ENCODE results near the gene TADA2B. TPM values are rescaled to one million over a fixed set of nuclear protein-coding genes. Genes with fewer than 3 reads are reported as not detected.

TADA2B gene
- total RNA-seq, 1 donor from 2014 or later = 19.8 TPM

DNA sequence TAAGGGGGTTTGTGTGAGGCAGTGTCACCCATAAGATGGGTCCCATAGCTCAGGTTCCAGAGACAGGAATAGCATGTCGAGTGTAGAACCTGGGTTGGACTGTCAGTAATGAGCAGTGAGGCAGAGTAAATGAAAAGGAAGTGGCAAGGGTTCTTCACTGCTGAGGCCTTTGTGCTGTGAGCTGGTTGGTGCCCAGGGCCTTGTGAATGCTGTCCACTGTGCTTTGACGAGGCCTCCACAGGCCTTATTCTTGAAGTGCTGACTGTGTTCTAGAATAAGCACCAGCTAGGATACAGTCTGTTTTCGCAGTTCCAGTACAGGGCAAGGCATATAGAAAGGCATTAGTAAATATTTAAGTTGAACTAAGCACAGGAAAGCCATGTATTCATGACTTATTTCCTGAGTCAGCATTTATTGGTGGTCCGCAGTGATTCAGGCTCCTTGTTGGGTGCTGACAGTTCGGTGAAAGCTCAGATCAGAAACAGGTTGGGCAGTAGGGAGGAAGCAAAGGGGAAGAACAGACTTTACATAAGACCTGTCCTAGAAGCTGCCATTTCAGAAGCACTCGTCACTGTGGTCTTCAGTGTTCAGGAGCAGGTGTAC is 25.6 kb upstream of the TADA2B start:
- no peaks in the 10 kb centered on the region for H3K27me3 ChIP-seq (ENCODE audit: insufficient read depth, low read length)
- H3K4me3 ChIP-seq (ENCODE audit: insufficient read depth, low read depth, low read length) = no peak overlapping the region
- Mint-ChIP-seq H3K4me3 (ENCODE audit: unreplicated experiment) (no peak overlapping the region), H3K27ac (ENCODE audit: unreplicated experiment) (no peak overlapping the region), H3K36me3 (ENCODE audit: low read depth, unreplicated experiment) (peaks cover 30% of the 10 kb centered on the region), H3K9me3 (ENCODE audit: unreplicated experiment) (no peaks in the 10 kb centered on the region), H3K4me1 (ENCODE audit: low read depth, unreplicated experiment) (peaks cover 25% of the 10 kb centered on the region), H3K27me3 (ENCODE audit: low read depth, unreplicated experiment) (no peaks in the 10 kb centered on the region)
- no peak overlapping the region for H3K9ac ChIP-seq (ENCODE audit: low read length)
- H3K27ac ChIP-seq (ENCODE audit: low read depth, low read length) = no peak overlapping the region
- DNase-seq (ENCODE audit: low read depth) = no peak
- H3K9me3 ChIP-seq (ENCODE audit: insufficient read depth, low read depth, low read length) = no peaks in the 10 kb centered on the region
- H2AFZ ChIP-seq (ENCODE audit: low read depth, low read length) = no peak overlapping the region
- H3K4me2 ChIP-seq (ENCODE audit: low read length) = no peak overlapping the region
- TF ChIP-seq EZH2 (IDR thresholded peaks at IDR 0.05; ENCODE audit: insufficient read depth, low read length) (no peak), CTCF (IDR thresholded peaks at IDR 0.05; ENCODE audit: insufficient read depth, low read depth, low read length) (no peak)
- H3K79me2 ChIP-seq (ENCODE audit: insufficient read depth, low read length) = no peaks in the 10 kb centered on the region
- peaks cover 4% of the 10 kb centered on the region for H3K36me3 ChIP-seq (ENCODE audit: insufficient read depth, low read length)
- peaks cover 7% of the 10 kb centered on the region for H4K20me1 ChIP-seq (ENCODE audit: insufficient read depth, low read length)
- no peak for FAIRE-seq
- H3K4me1 ChIP-seq (ENCODE audit: insufficient read depth, low read length) = peaks cover 9% of the 10 kb centered on the region

DNA sequence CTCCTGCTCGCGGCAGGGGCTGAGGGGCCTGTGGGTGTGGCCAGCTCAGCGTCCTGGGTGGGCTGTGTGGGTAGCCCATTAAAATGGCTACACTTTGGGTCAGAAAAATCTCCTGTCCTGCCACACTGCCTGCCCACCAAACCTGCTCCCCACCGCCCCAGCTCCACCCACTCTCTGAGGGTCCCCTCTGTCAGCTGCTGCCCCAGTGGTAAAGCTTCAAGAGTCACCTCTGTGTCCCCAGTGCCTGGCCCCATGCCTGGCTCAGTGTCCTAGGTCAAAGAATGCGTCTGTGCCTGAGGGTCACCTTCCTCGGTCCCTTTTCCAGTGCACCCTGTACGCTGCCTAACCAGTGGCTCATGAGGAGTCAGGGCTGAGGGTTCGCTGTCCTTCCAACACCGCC is 24.9 kb upstream of the TADA2B start:
- Histone ChIP-seq H3K27ac (ENCODE audit: low read depth, low read length) (no peak overlapping the region), H3K4me3 (ENCODE audit: insufficient read depth, low read depth, low read length) (no peak overlapping the region), H3K36me3 (ENCODE audit: insufficient read depth, low read length) (peaks cover 3% of the 10 kb centered on the region), H3K9ac (ENCODE audit: low read length) (no peak overlapping the region), H3K79me2 (ENCODE audit: insufficient read depth, low read length) (no peaks in the 10 kb centered on the region), H4K20me1 (ENCODE audit: insufficient read depth, low read length) (peaks cover 7% of the 10 kb centered on the region), H3K4me2 (ENCODE audit: low read length) (no peak overlapping the region), H3K27me3 (ENCODE audit: insufficient read depth, low read length) (no peaks in the 10 kb centered on the region), H2AFZ (ENCODE audit: low read depth, low read length) (no peak overlapping the region), H3K9me3 (ENCODE audit: insufficient read depth, low read depth, low read length) (no peaks in the 10 kb centered on the region), H3K4me1 (ENCODE audit: insufficient read depth, low read length) (peaks cover 15% of the 10 kb centered on the region)
- Mint-ChIP-seq H3K4me3 (ENCODE audit: unreplicated experiment) (no peak overlapping the region), H3K27me3 (ENCODE audit: low read depth, unreplicated experiment) (no peaks in the 10 kb centered on the region), H3K9me3 (ENCODE audit: unreplicated experiment) (no peaks in the 10 kb centered on the region), H3K36me3 (ENCODE audit: low read depth, unreplicated experiment) (peaks cover 27% of the 10 kb centered on the region), H3K27ac (ENCODE audit: unreplicated experiment) (no peak overlapping the region), H3K4me1 (ENCODE audit: low read depth, unreplicated experiment) (peaks cover 28% of the 10 kb centered on the region)
- TF ChIP-seq CTCF (IDR thresholded peaks at IDR 0.05; ENCODE audit: insufficient read depth, low read depth, low read length) (no peak), EZH2 (IDR thresholded peaks at IDR 0.05; ENCODE audit: insufficient read depth, low read length) (no peak)
- FAIRE-seq (no peak), DNase-seq (ENCODE audit: low read depth) (no peak)

DNA sequence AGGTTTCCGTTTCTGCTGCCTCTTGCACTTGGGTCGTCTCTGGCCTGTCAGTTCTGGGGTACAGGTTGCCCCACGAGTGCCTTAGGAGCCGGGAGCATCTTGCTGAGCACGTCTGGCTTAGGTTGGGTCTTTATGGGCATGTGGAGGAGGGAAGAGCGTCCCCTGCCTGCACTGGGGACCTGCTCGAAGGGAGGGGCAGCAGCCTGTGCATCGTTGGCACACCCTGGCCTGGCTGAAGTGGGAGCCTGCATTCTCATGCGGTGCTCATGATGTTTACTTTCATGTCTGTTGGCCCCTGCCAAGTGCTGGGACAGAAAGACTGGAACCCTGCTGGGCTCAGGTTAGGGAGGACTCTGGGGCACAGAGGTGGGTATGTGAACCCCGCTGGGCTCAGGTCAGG is 23.8 kb upstream of the TADA2B start:
- Histone ChIP-seq H3K27ac (ENCODE audit: low read depth, low read length) (no peak overlapping the region), H3K4me3 (ENCODE audit: insufficient read depth, low read depth, low read length) (no peak overlapping the region), H3K9ac (ENCODE audit: low read length) (no peak overlapping the region), H3K9me3 (ENCODE audit: insufficient read depth, low read depth, low read length) (no peaks in the 10 kb centered on the region), H3K4me1 (ENCODE audit: insufficient read depth, low read length) (peaks cover 15% of the 10 kb centered on the region), H3K27me3 (ENCODE audit: insufficient read depth, low read length) (no peaks in the 10 kb centered on the region), H3K36me3 (ENCODE audit: insufficient read depth, low read length) (peaks cover 3% of the 10 kb centered on the region), H3K79me2 (ENCODE audit: insufficient read depth, low read length) (peaks cover 6% of the 10 kb centered on the region), H3K4me2 (ENCODE audit: low read length) (no peak overlapping the region), H4K20me1 (ENCODE audit: insufficient read depth, low read length) (peaks cover 10% of the 10 kb centered on the region), H2AFZ (ENCODE audit: low read depth, low read length) (no peak overlapping the region)
- Mint-ChIP-seq H3K4me3 (ENCODE audit: unreplicated experiment) (peak overlapping the region; percentile 54), H3K27ac (ENCODE audit: unreplicated experiment) (no peak overlapping the region), H3K36me3 (ENCODE audit: low read depth, unreplicated experiment) (peaks cover 28% of the 10 kb centered on the region), H3K27me3 (ENCODE audit: low read depth, unreplicated experiment) (no peaks in the 10 kb centered on the region), H3K9me3 (ENCODE audit: unreplicated experiment) (no peaks in the 10 kb centered on the region), H3K4me1 (ENCODE audit: low read depth, unreplicated experiment) (peaks cover 32% of the 10 kb centered on the region)
- FAIRE-seq (no peak), DNase-seq (ENCODE audit: low read depth) (no peak)
- TF ChIP-seq EZH2 (IDR thresholded peaks at IDR 0.05; ENCODE audit: insufficient read depth, low read length) (no peak), CTCF (IDR thresholded peaks at IDR 0.05; ENCODE audit: insufficient read depth, low read depth, low read length) (no peak)

Data from astrocyte (in vitro differentiated cells and primary cell).